HL-60 (cell line): ENCODE results near the gene DCHS2.
A peak's percentile ranks its signal among the peaks of the same experiment; 100 is the strongest.

ENCODE experiments used
- DNase-seq, 2 experiments: peaks; one replicate each; pipeline ENCODE4 v3.0.0-alpha.2; 2010 to 2020; ENCODE audit warnings: low read depth in 1 of 2, low spot score in 1 of 2
- H3K27ac ChIP-seq: fragments of 250-450 bp; sonication (Bioruptor Pico); replicated peaks from 2 replicates; pipeline ENCODE4 v1.5.1; 2020; ENCODE audit warnings: mild to moderate bottlenecking, moderate library complexity
- H3K27me3 ChIP-seq: fragments of 250-450 bp; sonication (Bioruptor Pico); 2 replicates; pipeline ENCODE4 v1.5.1; 2021; ENCODE audit warnings: mild to moderate bottlenecking, moderate library complexity; ENCODE audit not compliant: insufficient read depth, poor library complexity, severe bottlenecking
- H3K4me3 ChIP-seq: replicated peaks from 2 replicates; pipeline ENCODE4 v1.5.1; 2011; ENCODE audit warnings: mild to moderate bottlenecking, control low read depth, low read length; ENCODE audit not compliant: insufficient read depth
- GABPA ChIP-seq: IDR thresholded peaks from 2 replicates; pipeline ENCODE4 v1.6.1; 2012; ENCODE audit warnings: low read depth
- POLR2AphosphoS5 ChIP-seq: IDR thresholded peaks from 2 replicates; pipeline ENCODE4 v1.6.1; 2012; ENCODE audit warnings: low read depth
- REST ChIP-seq: IDR thresholded peaks from 2 replicates; pipeline ENCODE4 v1.6.1; 2012; ENCODE audit warnings: low read depth; ENCODE audit not compliant: insufficient replicate concordance
- SPI1 ChIP-seq: IDR thresholded peaks from 2 replicates; pipeline ENCODE4 v1.6.1; 2012; ENCODE audit warnings: low read depth, mild to moderate bottlenecking, borderline replicate concordance
- TF ChIP-seq, protein P1 (sequence below): IDR thresholded peaks from one replicate; pipeline ENCODE4 v1.5.1; 2011; ENCODE audit warnings: low read length, control low read depth, inconsistent platforms; ENCODE audit not compliant: insufficient read depth

Gene DCHS2

DNA sequence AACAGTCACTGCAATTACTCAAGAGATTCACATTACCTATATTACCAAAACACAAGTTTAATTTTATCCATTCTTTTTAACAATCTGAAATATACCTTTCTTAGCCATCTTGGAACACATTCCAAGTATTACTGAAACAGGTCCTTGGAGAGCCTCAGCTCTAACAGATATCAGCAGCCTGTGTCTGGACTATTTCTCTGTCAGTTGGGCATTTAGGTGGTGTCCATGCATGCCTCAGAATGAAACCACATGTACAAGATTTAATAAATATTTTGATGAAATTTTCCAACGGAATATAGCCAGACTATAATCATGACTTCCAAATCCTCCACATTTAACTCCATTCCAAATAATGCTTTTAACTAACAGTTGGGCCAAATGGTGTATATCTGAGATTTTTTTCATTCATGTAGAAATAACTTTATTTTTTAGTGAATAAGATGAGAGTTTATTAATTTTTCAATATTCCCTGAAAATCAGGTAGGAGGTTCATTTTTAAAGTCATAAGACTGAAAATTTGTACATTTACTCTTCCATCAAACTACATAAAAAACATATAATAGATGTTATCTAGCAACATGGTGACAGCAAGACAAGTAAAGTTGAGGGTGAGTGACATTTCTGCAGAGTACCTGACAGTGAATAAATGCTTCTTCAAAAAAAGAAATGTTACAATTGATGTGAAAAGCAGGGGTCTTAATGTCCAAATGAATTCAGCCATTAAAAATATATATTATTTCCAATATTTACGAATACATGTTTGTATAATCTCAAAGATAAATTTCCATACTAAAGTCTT is 174.2 kb downstream of the DCHS2 start:
- TF ChIP-seq, protein P1, sequence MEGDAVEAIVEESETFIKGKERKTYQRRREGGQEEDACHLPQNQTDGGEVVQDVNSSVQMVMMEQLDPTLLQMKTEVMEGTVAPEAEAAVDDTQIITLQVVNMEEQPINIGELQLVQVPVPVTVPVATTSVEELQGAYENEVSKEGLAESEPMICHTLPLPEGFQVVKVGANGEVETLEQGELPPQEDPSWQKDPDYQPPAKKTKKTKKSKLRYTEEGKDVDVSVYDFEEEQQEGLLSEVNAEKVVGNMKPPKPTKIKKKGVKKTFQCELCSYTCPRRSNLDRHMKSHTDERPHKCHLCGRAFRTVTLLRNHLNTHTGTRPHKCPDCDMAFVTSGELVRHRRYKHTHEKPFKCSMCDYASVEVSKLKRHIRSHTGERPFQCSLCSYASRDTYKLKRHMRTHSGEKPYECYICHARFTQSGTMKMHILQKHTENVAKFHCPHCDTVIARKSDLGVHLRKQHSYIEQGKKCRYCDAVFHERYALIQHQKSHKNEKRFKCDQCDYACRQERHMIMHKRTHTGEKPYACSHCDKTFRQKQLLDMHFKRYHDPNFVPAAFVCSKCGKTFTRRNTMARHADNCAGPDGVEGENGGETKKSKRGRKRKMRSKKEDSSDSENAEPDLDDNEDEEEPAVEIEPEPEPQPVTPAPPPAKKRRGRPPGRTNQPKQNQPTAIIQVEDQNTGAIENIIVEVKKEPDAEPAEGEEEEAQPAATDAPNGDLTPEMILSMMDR = no peak
- TF ChIP-seq REST = no peak
- no peak for TF ChIP-seq POLR2AphosphoS5
- TF ChIP-seq GABPA = no peak
- no peak for TF ChIP-seq SPI1
- no peak for DNase-seq
- peaks cover 2% of the 10 kb centered on the region for H3K27me3 ChIP-seq
- no peak overlapping the region for H3K27ac ChIP-seq
- H3K4me3 ChIP-seq = no peak overlapping the region

DNA sequence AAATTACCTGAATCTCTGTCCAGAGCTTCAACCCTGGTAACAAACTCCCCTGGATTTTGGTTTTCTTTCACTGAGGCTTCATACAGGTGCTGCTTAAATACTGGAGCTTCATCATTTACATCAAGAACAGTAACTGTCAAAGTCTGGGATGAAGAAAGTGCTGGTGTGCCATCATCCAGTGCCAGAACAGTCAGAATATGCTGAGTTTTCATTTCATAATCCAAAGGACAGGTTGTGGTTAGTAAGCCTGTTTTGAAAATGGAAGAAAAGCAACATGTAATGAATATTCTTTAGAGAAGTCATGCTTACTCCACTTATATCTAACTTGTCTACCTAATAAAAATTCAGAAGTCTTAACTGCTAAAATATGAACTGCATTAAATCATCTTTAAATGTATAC is 175.9 kb downstream of the DCHS2 start:
- Histone ChIP-seq H3K4me3 (no peak overlapping the region), H3K27ac (no peak overlapping the region), H3K27me3 (peaks cover 2% of the 10 kb centered on the region)
- DNase-seq = no peak
- TF ChIP-seq, protein P1 = no peak
- TF ChIP-seq SPI1 (no peak), POLR2AphosphoS5 (no peak)

DNA sequence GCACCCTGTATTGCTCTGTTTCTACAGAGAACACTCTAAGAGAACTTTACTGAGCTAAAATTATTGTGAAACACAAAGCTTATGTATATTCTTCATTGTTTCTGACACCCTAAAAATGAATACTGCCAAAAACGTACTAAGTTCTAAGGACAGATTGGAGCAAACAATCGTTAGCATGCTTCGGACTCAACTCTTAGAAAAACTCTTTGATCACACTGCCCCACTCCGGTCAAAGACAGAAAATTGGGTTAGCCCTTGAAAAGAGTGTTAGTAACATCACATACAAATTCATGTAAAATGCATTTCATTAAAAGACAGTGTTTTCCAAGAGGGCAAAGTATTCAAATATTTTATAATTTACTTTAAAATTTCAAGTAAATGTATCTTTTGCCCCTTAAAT is 177.4 kb downstream of the DCHS2 start:
- Histone ChIP-seq H3K27me3 (peaks cover 2% of the 10 kb centered on the region), H3K27ac (no peak overlapping the region), H3K4me3 (no peak overlapping the region)
- DNase-seq = peak in 1 of 2 experiments; percentile 5
- TF ChIP-seq POLR2AphosphoS5 (no peak), GABPA (no peak), REST (no peak), SPI1 (no peak)
- TF ChIP-seq, protein P1 = no peak
